HEK293 (cell line): ENCODE results near the gene CTCFL.

Experiments
- CTCF ChIA-PET: fragments of 350-600 bp; formaldehyde crosslinking; extraction: SDS; loops from one replicate; lab custom pipeline; 2021; ENCODE audit warnings: antibody characterized with exemption; lab: Yijun Ruan, JAX
- POLR2A ChIA-PET: fragments of 300-600 bp; formaldehyde crosslinking; extraction: SDS; loops from one replicate; lab custom pipeline; 2020; ENCODE audit warnings: antibody characterized with exemption, inconsistent platforms; lab: Yijun Ruan, JAX
- H3K27ac ChIP-seq: fragments of 200-500 bp; sonication (Bioruptor generic); 2 replicates; pipeline ENCODE4 v1.5.1; 2014; ENCODE audit warnings: low read depth, low read length, control low read depth, inconsistent platforms; ENCODE audit errors: extremely low read depth
- H3K36me3 ChIP-seq, 2 experiments: fragments of 200-500 bp in 1 of 2; sonication (Bioruptor generic) in 1 of 2; 1 replicate in 1 of 2; 2 replicates in 1 of 2; pipeline ENCODE4 v1.5.1; 2014 to 2017; ENCODE audit warnings: inconsistent platforms in 2 of 2, low read length in 2 of 2; ENCODE audit not compliant: control insufficient read depth in 2 of 2, insufficient read depth in 1 of 2
- H3K4me1 ChIP-seq: fragments of 200-500 bp; sonication (Bioruptor generic); 2 replicates; pipeline ENCODE4 v1.5.1; 2014; ENCODE audit warnings: mild to moderate bottlenecking, low read length, inconsistent platforms; ENCODE audit not compliant: control insufficient read depth, insufficient read depth
- H3K4me3 ChIP-seq: 2 replicates; pipeline ENCODE4 v1.5.1; 2011; ENCODE audit warnings: low read depth, mild to moderate bottlenecking, control low read depth, low read length, moderate library complexity
- H3K9me3 ChIP-seq: fragments of 200-500 bp; sonication (Bioruptor generic); 2 replicates; pipeline ENCODE4 v1.5.1; 2014; ENCODE audit warnings: low read depth, low read length, inconsistent platforms; ENCODE audit not compliant: control insufficient read depth, insufficient read depth
- GLI2 ChIP-seq: fragments of 450-650 bp; formaldehyde crosslinking; IDR thresholded peaks from 2 replicates; pipeline ENCODE4; 2017; ENCODE audit warnings: missing biosample characterization, missing genetic modification characterization, low read depth, borderline replicate concordance
- KLF8 ChIP-seq: fragments of 450-650 bp; formaldehyde crosslinking; IDR thresholded peaks from 2 replicates; pipeline ENCODE4 v1.5.1; 2016; ENCODE audit warnings: missing biosample characterization, missing genetic modification characterization
- TCF7L2 ChIP-seq: IDR thresholded peaks from 2 replicates; pipeline ENCODE4 v1.6.1; 2011; ENCODE audit warnings: low read depth, mild to moderate bottlenecking, inconsistent platforms, low read length, moderate library complexity, borderline replicate concordance
- ZBTB8A ChIP-seq: fragments of 450-650 bp; formaldehyde crosslinking; IDR thresholded peaks from 2 replicates; pipeline ENCODE4 v1.5.1; 2016; ENCODE audit warnings: missing biosample characterization, missing genetic modification characterization
- ZNF133 ChIP-seq: fragments of 450-650 bp; formaldehyde crosslinking; IDR thresholded peaks from 2 replicates; pipeline ENCODE4 v1.5.1; 2016; ENCODE audit warnings: missing biosample characterization, missing genetic modification characterization
- ZNF148 ChIP-seq: fragments of 450-650 bp; formaldehyde crosslinking; IDR thresholded peaks from 2 replicates; pipeline ENCODE4 v1.5.0; 2017; ENCODE audit warnings: missing biosample characterization, missing genetic modification characterization, borderline replicate concordance
- ZNF221 ChIP-seq: fragments of 450-650 bp; formaldehyde crosslinking; IDR thresholded peaks from 2 replicates; pipeline ENCODE4 v1.5.1; 2017; ENCODE audit warnings: missing biosample characterization, missing genetic modification characterization, borderline replicate concordance
- ZNF248 ChIP-seq: fragments of 450-650 bp; formaldehyde crosslinking; IDR thresholded peaks from 2 replicates; pipeline ENCODE4 v1.5.1; 2017; ENCODE audit warnings: missing biosample characterization, missing genetic modification characterization
- ZNF302 ChIP-seq: fragments of 450-650 bp; formaldehyde crosslinking; IDR thresholded peaks from 2 replicates; pipeline ENCODE4 v1.5.1; 2016; ENCODE audit warnings: missing biosample characterization, missing genetic modification characterization, low read depth
- ZNF311 ChIP-seq: fragments of 450-650 bp; formaldehyde crosslinking; IDR thresholded peaks from 2 replicates; pipeline ENCODE4 v1.5.1; 2017; ENCODE audit warnings: missing biosample characterization, missing genetic modification characterization, borderline replicate concordance
- ZNF354C ChIP-seq: fragments of 450-650 bp; formaldehyde crosslinking; IDR thresholded peaks from 2 replicates; pipeline ENCODE4 v1.5.1; 2016; ENCODE audit warnings: missing biosample characterization, missing genetic modification characterization, low read depth, borderline replicate concordance
- ZNF488 ChIP-seq: fragments of 450-650 bp; formaldehyde crosslinking; IDR thresholded peaks from 2 replicates; pipeline ENCODE4 v1.5.1; 2016; ENCODE audit warnings: missing biosample characterization, missing genetic modification characterization
- ZNF514 ChIP-seq: fragments of 450-650 bp; formaldehyde crosslinking; IDR thresholded peaks from 2 replicates; pipeline ENCODE4 v1.5.1; 2016; ENCODE audit warnings: missing biosample characterization, missing genetic modification characterization
- ZNF518A ChIP-seq: fragments of 450-650 bp; formaldehyde crosslinking; conservative IDR thresholded peaks from 2 replicates; pipeline ENCODE4 v1.5.1; 2016; ENCODE audit warnings: low read depth, missing biosample characterization, missing genetic modification characterization
- ZNF529 ChIP-seq: fragments of 450-650 bp; formaldehyde crosslinking; IDR thresholded peaks from 2 replicates; pipeline ENCODE4 v1.5.1; 2017; ENCODE audit warnings: missing genetic modification characterization, missing biosample characterization; ENCODE audit not compliant: insufficient replicate concordance
- ZNF548 ChIP-seq: fragments of 450-650 bp; formaldehyde crosslinking; IDR thresholded peaks from 2 replicates; pipeline ENCODE4 v1.5.1; 2016; ENCODE audit warnings: missing biosample characterization, missing genetic modification characterization
- ZNF623 ChIP-seq: fragments of 450-650 bp; formaldehyde crosslinking; IDR thresholded peaks from 2 replicates; pipeline ENCODE4 v1.5.1; 2016; ENCODE audit warnings: missing biosample characterization, missing genetic modification characterization
- ZNF624 ChIP-seq: fragments of 450-650 bp; formaldehyde crosslinking; IDR thresholded peaks from 2 replicates; pipeline ENCODE4 v1.5.1; 2017; ENCODE audit warnings: missing biosample characterization, missing genetic modification characterization
- TF ChIP-seq, protein P1 (sequence below): fragments of 450-650 bp; formaldehyde crosslinking; IDR thresholded peaks from 2 replicates; pipeline ENCODE4 v1.5.1; 2017; ENCODE audit warnings: missing biosample characterization, missing genetic modification characterization
- TF ChIP-seq, protein P2 (sequence below): fragments of 450-650 bp; formaldehyde crosslinking; IDR thresholded peaks from 2 replicates; pipeline ENCODE4 v1.5.1; 2016; ENCODE audit warnings: missing biosample characterization, missing genetic modification characterization

The CTCFL gene

GRCh38 chr20:57451431-57451794 is 73.5 kb downstream of the CTCFL start (continued):
- TF ChIP-seq ZNF518A (tag by site-specific recombination) = no peak
- no peak for TF ChIP-seq ZNF514
- TF ChIP-seq ZNF148 (tag by site-specific recombination) = no peak
- no peak for TF ChIP-seq KLF8 (tag by site-specific recombination)
- no peak for TF ChIP-seq ZNF221 (tag by site-specific recombination)
- TF ChIP-seq, protein P1, sequence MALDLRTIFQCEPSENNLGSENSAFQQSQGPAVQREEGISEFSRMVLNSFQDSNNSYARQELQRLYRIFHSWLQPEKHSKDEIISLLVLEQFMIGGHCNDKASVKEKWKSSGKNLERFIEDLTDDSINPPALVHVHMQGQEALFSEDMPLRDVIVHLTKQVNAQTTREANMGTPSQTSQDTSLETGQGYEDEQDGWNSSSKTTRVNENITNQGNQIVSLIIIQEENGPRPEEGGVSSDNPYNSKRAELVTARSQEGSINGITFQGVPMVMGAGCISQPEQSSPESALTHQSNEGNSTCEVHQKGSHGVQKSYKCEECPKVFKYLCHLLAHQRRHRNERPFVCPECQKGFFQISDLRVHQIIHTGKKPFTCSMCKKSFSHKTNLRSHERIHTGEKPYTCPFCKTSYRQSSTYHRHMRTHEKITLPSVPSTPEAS = no peak

GRCh38 chr20:57450931-57451330 is 74.0 kb downstream of the CTCFL start:
- no peaks in the 10 kb centered on the region for H3K36me3 ChIP-seq
- no peaks in the 10 kb centered on the region for H3K4me1 ChIP-seq
- H3K9me3 ChIP-seq = no peaks in the 10 kb centered on the region
- ChIA-PET POLR2A (no interaction called here), CTCF (no interaction called here)
- TF ChIP-seq ZNF133 (tag by site-specific recombination) = no peak
- TF ChIP-seq ZNF354C (tag by site-specific recombination) = no peak
- TF ChIP-seq ZNF302 (tag by site-specific recombination) = no peak
- no peak for TF ChIP-seq GLI2 (tag by site-specific recombination)
- TF ChIP-seq ZBTB8A (tag by site-specific recombination) = no peak
- TF ChIP-seq ZNF624 (tag by site-specific recombination) = no peak
- no peak for TF ChIP-seq ZNF148 (tag by site-specific recombination)
- no peak overlapping the region for H3K4me3 ChIP-seq
- no peak overlapping the region for H3K27ac ChIP-seq

GRCh38 chr20:57450419-57450818 is 74.5 kb downstream of the CTCFL start:
- ChIA-PET CTCF (no interaction called here), POLR2A (no interaction called here)
- no peak for TF ChIP-seq ZNF488 (tag by site-specific recombination)
- TF ChIP-seq ZNF248 (tag by site-specific recombination) = no peak
- no peak for TF ChIP-seq TCF7L2
- TF ChIP-seq, protein P2, sequence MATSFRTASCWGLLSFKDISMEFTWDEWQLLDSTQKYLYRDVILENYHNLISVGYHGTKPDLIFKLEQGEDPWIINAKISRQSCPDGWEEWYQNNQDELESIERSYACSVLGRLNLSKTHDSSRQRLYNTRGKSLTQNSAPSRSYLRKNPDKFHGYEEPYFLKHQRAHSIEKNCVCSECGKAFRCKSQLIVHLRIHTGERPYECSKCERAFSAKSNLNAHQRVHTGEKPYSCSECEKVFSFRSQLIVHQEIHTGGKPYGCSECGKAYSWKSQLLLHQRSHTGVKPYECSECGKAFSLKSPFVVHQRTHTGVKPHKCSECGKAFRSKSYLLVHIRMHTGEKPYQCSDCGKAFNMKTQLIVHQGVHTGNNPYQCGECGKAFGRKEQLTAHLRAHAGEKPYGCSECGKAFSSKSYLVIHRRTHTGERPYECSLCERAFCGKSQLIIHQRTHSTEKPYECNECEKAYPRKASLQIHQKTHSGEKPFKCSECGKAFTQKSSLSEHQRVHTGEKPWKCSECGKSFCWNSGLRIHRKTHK (tag by site-specific recombination) = no peak
- no peak for TF ChIP-seq ZNF548 (tag by site-specific recombination)
- TF ChIP-seq ZNF529 (tag by site-specific recombination) = no peak
- no peak for TF ChIP-seq ZNF311
- TF ChIP-seq ZNF623 (tag by site-specific recombination) = no peak

More at GRCh38 chr20:57450419-57450818, 74.5 kb downstream of the CTCFL start:
- H3K4me1 ChIP-seq = no peaks in the 10 kb centered on the region
- H3K27ac ChIP-seq = no peak overlapping the region
- H3K9me3 ChIP-seq = no peaks in the 10 kb centered on the region
- no peaks in the 10 kb centered on the region for H3K36me3 ChIP-seq
- no peak overlapping the region for H3K4me3 ChIP-seq
